GM19468 (cell line): ENCODE data around the gene RELCH.

ENCODE experiments used
- ATAC-seq: cut with Tn5 transposase; IDR thresholded peaks from one replicate; pipeline ENCODE4 v1.9.1; 2021; ENCODE audit warnings: mild to moderate bottlenecking, moderate library complexity, moderate number of reproducible peaks; ENCODE audit not compliant: unreplicated experiment; ENCODE audit errors: extremely low read depth

RELCH gene

DNA sequence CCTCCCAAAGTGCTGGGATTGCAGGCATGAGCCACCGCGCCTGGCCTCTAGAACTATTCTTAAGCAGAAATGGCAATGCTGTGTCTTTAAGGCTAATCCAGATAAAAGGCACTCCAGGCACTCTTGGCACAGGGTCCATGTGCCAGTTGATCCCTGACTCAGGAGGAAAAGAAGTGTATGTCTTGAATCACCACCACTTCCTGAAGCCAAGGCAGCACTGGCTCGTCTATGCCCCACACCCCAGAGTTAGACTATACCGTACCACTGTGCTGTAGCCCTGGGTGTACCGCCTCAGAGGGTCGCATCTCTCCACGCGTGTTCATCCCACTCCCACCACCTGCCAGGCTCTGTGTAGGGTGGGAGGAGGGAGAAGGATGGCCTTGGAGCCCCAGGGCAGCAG lies 147.1 kb downstream of the RELCH start:
- no peak for ATAC-seq

- ATAC-seq, result no peak
Measured at GRCh38 chr18:62335494-62335893, 148.4 kb downstream of the RELCH start.

GRCh38 chr18:62336618-62337017 lies 149.6 kb downstream of the RELCH start:
- no peak for ATAC-seq

GRCh38 chr18:62337336-62337735 lies 150.3 kb downstream of the RELCH start:
- no peak for ATAC-seq

DNA sequence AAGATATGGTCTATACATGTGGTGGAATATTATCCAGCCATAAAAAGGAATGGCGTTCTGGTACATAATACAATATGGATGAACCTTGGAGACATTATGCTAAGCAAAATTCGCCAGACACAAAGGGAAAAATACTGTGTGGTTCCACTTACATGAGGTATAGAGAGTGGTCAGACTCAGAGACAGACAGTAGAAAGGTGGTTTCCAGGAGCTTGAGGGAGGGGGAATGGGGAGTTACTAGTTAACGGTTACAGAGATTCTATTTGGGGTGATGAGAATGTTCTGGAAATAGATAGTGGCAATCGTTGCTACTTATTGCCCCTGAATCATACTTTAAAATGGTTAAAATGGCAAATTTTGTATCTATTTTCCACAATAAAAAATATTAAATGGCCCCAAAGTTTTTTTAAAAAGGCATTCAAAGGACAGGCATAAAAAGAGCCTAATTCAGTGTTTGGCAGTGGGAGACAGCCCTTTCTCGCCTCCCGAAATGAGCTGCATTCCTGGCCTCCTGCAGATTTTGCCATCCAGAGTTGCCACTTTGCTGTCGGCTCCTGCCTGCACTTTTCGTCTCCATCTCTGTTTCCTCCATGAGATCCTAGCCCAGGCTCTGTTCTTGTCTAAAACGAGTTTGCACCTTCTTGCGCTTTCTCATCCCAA lies 151.5 kb downstream of the RELCH start:
- no peak for ATAC-seq

DNA sequence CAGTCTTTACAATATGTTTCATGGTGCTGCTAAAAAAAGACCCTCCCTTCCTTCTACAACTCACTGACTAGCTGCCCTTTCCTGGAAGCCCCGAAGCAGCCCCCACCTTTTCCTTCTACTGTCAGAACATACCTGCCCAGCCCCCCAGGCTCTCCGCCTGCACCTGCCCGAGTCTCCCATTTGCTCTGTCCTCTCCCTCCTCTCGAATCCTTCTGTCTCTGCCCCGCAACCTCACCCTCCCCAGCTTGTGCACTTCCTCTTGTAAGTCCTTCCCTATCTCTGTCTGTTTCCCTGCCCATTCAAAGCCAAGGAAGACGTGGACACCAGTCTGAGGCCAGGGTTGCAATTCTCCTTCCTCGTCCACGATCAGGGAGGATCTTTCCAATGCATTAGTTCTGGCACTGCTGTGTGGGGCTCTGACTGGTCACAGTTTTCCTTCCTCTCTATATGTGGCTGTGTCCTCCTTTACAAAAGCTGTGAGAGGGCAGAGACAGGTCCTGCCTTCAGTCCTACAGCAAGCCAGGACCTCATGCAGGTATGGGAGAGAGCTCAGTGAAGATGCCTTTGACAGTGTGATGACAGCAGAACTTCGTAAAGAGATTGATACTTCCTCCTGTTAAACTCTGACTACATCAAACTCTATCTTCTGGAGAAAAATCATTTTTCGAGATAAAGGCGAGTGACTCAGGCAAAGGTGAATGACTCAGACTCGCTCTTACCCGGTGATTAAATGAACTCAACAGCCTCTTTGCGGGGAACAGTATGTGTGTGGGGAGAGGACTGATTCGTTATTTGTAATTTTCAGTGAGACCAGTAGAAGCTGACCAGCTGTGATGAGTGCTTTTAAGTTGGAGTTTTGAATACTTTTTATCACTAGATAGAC lies 152.3 kb downstream of the RELCH start:
- ATAC-seq, result no peak

DNA sequence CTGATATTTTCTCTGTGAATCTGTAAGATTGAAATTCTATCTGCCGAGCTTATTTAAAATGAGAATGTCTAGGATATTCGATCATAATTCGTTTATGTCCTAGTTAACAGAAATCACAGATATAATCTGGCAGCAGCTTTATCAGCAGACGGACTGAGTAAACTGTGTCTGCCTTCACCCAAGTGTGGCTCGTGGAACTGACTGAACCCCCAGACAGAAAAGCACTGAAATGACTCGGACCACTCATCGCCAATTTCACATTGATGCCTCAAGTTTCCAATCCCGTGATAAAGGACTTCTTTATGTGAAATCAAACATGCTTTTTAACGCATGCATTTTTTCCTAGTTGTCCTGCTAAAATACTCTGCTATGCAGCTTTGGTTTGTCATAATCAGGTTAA lies 153.9 kb downstream of the RELCH start:
- no peak for ATAC-seq

- no peak for ATAC-seq
Measured at GRCh38 chr18:62341473-62341872, 154.4 kb downstream of the RELCH start.

DNA sequence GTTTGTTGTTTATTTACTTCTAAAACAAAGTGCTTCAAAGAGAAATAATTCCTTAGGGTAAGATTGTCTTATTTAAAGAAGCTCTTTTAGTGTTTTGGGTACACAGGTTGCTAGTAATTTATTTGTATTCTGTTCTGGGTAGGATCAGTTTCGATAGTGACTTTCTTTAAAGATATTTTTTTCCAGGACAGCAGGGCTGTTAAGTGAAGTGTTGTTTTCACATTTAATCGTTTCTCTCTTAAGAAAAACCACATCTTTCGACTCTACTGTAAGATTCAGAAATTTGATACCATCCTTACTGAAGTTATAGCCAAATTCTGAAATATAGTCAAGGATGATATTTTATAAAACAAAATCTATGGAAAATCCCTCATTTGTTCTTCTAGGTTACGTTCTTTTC lies 155.8 kb downstream of the RELCH start:
- ATAC-seq, result no peak

- no peak for ATAC-seq
Measured at GRCh38 chr18:62343316-62343715, 156.3 kb downstream of the RELCH start.

DNA sequence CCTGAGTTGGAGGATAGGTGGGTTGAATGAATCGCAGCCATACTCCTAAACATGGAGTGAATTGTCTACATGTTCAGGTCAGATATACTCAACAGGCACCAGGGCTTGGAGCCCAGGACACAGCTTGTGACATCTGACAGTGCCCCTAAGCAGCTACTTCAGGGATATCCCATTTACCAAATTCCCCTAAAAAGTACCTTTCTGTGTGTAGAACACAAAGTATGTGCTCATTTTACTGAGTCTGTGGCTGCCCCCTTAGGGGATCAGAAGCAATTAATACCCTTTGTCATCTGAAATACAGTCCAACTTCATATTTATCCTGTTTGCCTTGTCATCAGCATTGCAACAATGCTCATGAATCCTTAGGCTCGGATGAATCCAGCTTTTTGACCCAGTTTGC lies 158.9 kb downstream of the RELCH start:
- no peak for ATAC-seq

DNA sequence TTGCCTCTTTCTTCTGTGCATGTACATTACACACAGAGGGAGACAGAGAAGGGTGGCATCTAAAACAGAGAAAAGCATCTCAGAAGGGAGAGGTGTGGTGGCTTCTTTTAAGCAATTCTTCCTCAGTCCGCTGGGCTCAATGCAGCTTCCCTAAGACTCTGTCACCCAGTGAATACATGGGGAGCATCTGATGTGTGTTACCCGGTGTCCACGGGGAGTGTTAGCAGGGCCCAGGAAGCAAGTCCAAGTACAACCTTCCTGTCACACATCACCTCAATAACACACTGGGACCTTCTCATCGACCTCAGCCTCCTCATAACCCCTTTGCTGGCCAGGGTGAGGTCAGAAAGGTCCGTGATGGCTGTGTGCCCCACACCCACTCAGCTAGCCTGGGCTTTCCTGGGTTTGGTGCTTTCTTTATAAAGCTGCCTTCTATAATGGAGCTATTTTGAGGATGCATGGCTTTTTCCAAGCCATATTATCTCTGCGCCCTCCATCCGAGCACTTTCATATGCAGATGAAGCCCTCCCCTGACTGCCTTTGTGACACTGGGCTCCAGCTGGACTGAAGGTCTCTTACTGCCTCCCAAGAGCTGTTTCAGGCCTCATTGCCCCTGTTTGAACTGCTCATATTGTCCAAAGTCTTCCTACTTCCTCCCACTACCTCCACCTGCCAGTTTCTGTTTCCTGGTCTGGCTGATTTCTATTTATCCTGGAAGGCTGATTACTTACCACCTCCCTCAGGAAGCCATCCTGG lies 159.5 kb downstream of the RELCH start:
- ATAC-seq, result no peak

DNA sequence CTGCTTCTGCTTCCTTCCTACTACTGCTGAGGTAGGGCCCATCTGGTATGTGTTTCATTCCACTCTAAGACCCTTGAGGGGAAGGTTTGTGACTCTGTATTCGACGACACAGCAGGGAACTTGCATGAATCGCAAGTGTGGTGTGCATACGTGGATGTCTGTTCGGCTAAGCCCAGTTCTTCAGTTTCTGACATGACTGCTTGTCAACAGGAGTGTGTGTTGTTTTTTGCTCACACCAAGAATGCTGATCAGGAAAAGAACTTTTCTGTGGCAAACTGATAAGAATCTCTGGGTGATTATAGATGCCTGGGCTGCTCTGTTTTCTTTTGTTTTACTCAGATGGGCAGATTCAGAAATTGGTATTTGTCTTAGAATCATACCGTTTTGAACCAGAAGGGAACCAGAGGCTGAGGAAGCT lies 160.0 kb downstream of the RELCH start:
- no peak for ATAC-seq

GRCh38 chr18:62348474-62348873 lies 161.4 kb downstream of the RELCH start:
- no peak for ATAC-seq

- no peak for ATAC-seq
Measured at GRCh38 chr18:62353170-62353569, 166.1 kb downstream of the RELCH start.

DNA sequence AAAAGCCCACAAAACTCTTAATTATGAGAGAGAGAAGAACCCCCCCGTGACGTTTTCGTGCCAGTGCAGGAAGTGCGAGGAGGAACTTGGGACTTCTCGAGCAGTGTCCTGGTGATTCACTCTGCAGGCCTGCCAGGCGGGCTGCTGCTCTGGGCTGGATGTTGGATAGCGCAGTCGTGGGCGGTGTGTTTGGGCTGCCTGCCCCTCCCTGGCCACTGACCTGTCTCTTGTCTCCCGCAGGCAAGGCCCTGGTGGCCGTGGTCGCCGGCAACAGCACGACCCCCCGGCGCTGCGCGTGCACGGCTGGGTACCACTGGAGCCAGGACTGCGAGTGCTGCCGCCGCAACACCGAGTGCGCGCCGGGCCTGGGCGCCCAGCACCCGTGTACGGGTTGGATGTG lies 167.1 kb downstream of the RELCH start:
- ATAC-seq, result no peak

- no peak for ATAC-seq
Measured at GRCh38 chr18:62357079-62357719, 170.1 kb downstream of the RELCH start.
